Activated CD4-positive, alpha-beta memory T cell treated with anti-CD3 and anti-CD28 coated beads for 36 hours (primary cell): ENCODE data around the gene CDH24. TPM values are rescaled to one million over a fixed set of nuclear protein-coding genes. Genes with fewer than 3 reads are reported as not detected.

Experiments used
- CTCF ChIA-PET: fragments of 350-600 bp; sonication (Branson Sonifier 250); formaldehyde crosslinking; loops from one replicate; lab custom pipeline; 2021; ENCODE audit warnings: antibody characterized with exemption, inconsistent platforms; lab: Charles Lee
- POLR2A ChIA-PET: fragments of 350-600 bp; sonication (Branson Sonifier 250); formaldehyde crosslinking; loops from one replicate; lab custom pipeline; 2021; ENCODE audit warnings: antibody characterized with exemption; lab: Charles Lee
- DNase-seq: peaks from one replicate; pipeline ENCODE4 v3.0.0-alpha.2; 2020
- H3K27ac Mint-ChIP-seq: one replicate; pipeline ENCODE4 v1.8.0; 2021; ENCODE audit warnings: mixed read lengths
- H3K27me3 Mint-ChIP-seq: one replicate; pipeline ENCODE4 v1.8.0; 2021; ENCODE audit warnings: mixed read lengths
- H3K36me3 Mint-ChIP-seq: one replicate; pipeline ENCODE4 v1.8.0; 2021; ENCODE audit warnings: mixed read lengths
- H3K4me1 Mint-ChIP-seq: one replicate; pipeline ENCODE4 v1.8.0; 2021; ENCODE audit warnings: low read depth, mixed read lengths
- H3K4me3 Mint-ChIP-seq: one replicate; pipeline ENCODE4 v1.8.0; 2021; ENCODE audit warnings: mild to moderate bottlenecking, mixed read lengths
- H3K9me3 Mint-ChIP-seq: one replicate; pipeline ENCODE4 v1.8.0; 2021; ENCODE audit warnings: mixed read lengths
- intact Hi-C: fragments of 100-400 bp; cut with micrococcal nuclease; formaldehyde crosslinking; loops from one replicate; pipeline ENCODE4 v1.15.1; 2023
- total RNA-seq, 2 experiments: library from RNA; stranded (reverse); gene quantifications; one replicate each; pipeline ENCODE4 v1.2.3, GENCODE V29; 2021

CDH24 gene
- total RNA-seq, 2 experiments from 2014 or later: 1.00 to 1.1 TPM

- ChIA-PET POLR2A (interaction anchor here (2.3 kb wide), 1 partner anchor 8 kb away, joined by 13 read pairs; the partner anchor contains the start of genes ACIN1 and C14orf119), CTCF (interaction anchor here (1.0 to 7.2 kb wide), 7 partner anchors 8 to 214 kb away, joined by 4 to 67 read pairs (median 8); partner anchors contain the start of genes ACIN1, C14orf119 and CDH24)
- peak overlapping the region; percentile 90 for H3K27ac Mint-ChIP-seq
- H3K36me3 Mint-ChIP-seq: peaks cover 51% of the 10 kb centered on the region
- H3K4me1 Mint-ChIP-seq: peaks cover 46% of the 10 kb centered on the region
- no peak for DNase-seq
- no peaks in the 10 kb centered on the region for H3K27me3 Mint-ChIP-seq
- intact Hi-C loops: no loop called here
- no peaks in the 10 kb centered on the region for H3K9me3 Mint-ChIP-seq
- no peak overlapping the region for H3K4me3 Mint-ChIP-seq
These were observed 29.2 kb upstream of the CDH24 start for GRCh38 chr14:23086565-23086964.

GRCh38 chr14:23085458-23085857 lies 28.1 kb upstream of the CDH24 start:
- Mint-ChIP-seq H3K4me1 (peaks cover 44% of the 10 kb centered on the region), H3K27ac (peak overlapping the region; percentile 90), H3K27me3 (no peaks in the 10 kb centered on the region), H3K36me3 (peaks cover 51% of the 10 kb centered on the region), H3K9me3 (no peaks in the 10 kb centered on the region), H3K4me3 (peak overlapping the region; percentile 11)
- intact Hi-C loops: loop anchor here (1.0 kb wide), 1 partner anchor 10 kb away; the partner anchor contains the start of genes ACIN1 and C14orf119
- CTCF ChIA-PET: interaction anchor here (0.5 to 7.2 kb wide), 10 partner anchors 8 to 525 kb away, joined by 3 to 67 read pairs (median 4); partner anchors contain the start of genes ACIN1, C14orf119 and CDH24
- peak; percentile 29 for DNase-seq
- POLR2A ChIA-PET: interaction anchor here (0.6 to 2.3 kb wide), 4 partner anchors 9 to 62 kb away, joined by 3 to 13 read pairs (median 4); partner anchors contain the start of genes ACIN1 and C14orf119

- intact Hi-C loops: no loop called here
- CTCF ChIA-PET: interaction anchor here (0.9 to 7.3 kb wide), 4 partner anchors 9 to 86 kb away, joined by 3 to 92 read pairs (median 9); no protein-coding TSS in a partner anchor
- Mint-ChIP-seq H3K27ac (peak overlapping the region; percentile 15), H3K9me3 (no peaks in the 10 kb centered on the region), H3K36me3 (peaks cover 50% of the 10 kb centered on the region), H3K4me1 (peaks cover 11% of the 10 kb centered on the region), H3K27me3 (no peaks in the 10 kb centered on the region), H3K4me3 (no peak overlapping the region)
- POLR2A ChIA-PET: interaction anchor here (0.6 kb wide), 1 partner anchor 163 kb away, joined by 3 read pairs; no protein-coding TSS in a partner anchor
- no peak for DNase-seq
These were observed 23.2 kb upstream of the CDH24 start for GRCh38 chr14:23080474-23080873.

GRCh38 chr14:23079716-23080115 lies 22.4 kb upstream of the CDH24 start:
- Mint-ChIP-seq H3K9me3 (no peaks in the 10 kb centered on the region), H3K4me1 (peaks cover 5% of the 10 kb centered on the region), H3K27me3 (no peaks in the 10 kb centered on the region), H3K27ac (peak overlapping the region; percentile 15), H3K36me3 (peaks cover 49% of the 10 kb centered on the region), H3K4me3 (no peak overlapping the region)
- DNase-seq: no peak
- intact Hi-C loops: no loop called here
- ChIA-PET POLR2A (interaction anchor here (1.1 kb wide), 1 partner anchor 13 kb away, joined by 3 read pairs; no protein-coding TSS in a partner anchor), CTCF (interaction anchor here (0.9 to 7.3 kb wide), 3 partner anchors 8 to 12 kb away, joined by 3 to 92 read pairs (median 14); no protein-coding TSS in a partner anchor)

GRCh38 chr14:23078692-23079116 lies 21.4 kb upstream of the CDH24 start:
- peak overlapping the region; percentile 28 for H3K27ac Mint-ChIP-seq
- peaks cover 51% of the 10 kb centered on the region for H3K36me3 Mint-ChIP-seq
- H3K27me3 Mint-ChIP-seq: no peaks in the 10 kb centered on the region
- CTCF ChIA-PET: interaction anchor here (0.6 to 7.3 kb wide), 8 partner anchors 9 to 1229 kb away, joined by 3 to 92 read pairs (median 28); partner anchors contain the start of genes CDH24, CEBPE and CIDEB
- peaks cover 2% of the 10 kb centered on the region for H3K4me1 Mint-ChIP-seq
- intact Hi-C loops: no loop called here
- no peaks in the 10 kb centered on the region for H3K9me3 Mint-ChIP-seq
- DNase-seq: no peak
- H3K4me3 Mint-ChIP-seq: no peak overlapping the region
- POLR2A ChIA-PET: interaction anchor here (1.1 kb wide), 1 partner anchor 14 kb away, joined by 3 read pairs; no protein-coding TSS in a partner anchor

GRCh38 chr14:23077962-23078361 lies 20.6 kb upstream of the CDH24 start:
- CTCF ChIA-PET: interaction anchor here (0.6 to 7.3 kb wide), 22 partner anchors 10 to 1230 kb away, joined by 3 to 92 read pairs (median 11); partner anchors contain the start of genes ACIN1, AJUBA, C14orf119 and CDH24
- Mint-ChIP-seq H3K9me3 (no peaks in the 10 kb centered on the region), H3K4me1 (peaks cover 2% of the 10 kb centered on the region), H3K4me3 (no peak overlapping the region), H3K27me3 (no peaks in the 10 kb centered on the region), H3K27ac (no peak overlapping the region), H3K36me3 (peaks cover 51% of the 10 kb centered on the region)
- POLR2A ChIA-PET: no interaction called here
- no peak for DNase-seq
- intact Hi-C loops: no loop called here

GRCh38 chr14:23076785-23077408 lies 19.6 kb upstream of the CDH24 start:
- intact Hi-C loops: loop anchor here (1.0 kb wide), 1 partner anchor 32 kb away; no protein-coding TSS in a partner anchor
- peaks cover 52% of the 10 kb centered on the region for H3K36me3 Mint-ChIP-seq

GRCh38 chr14:23074906-23075305 lies 17.6 kb upstream of the CDH24 start:
- ChIA-PET POLR2A (no interaction called here), CTCF (interaction anchor here (1.0 to 5.2 kb wide), 4 partner anchors 13 to 45 kb away, joined by 3 to 65 read pairs (median 42); partner anchors contain the start of genes CDH24 and CEBPE)
- no peak overlapping the region for H3K27ac Mint-ChIP-seq
- no peaks in the 10 kb centered on the region for H3K27me3 Mint-ChIP-seq
- H3K4me1 Mint-ChIP-seq: peaks cover 23% of the 10 kb centered on the region
- intact Hi-C loops: no loop called here
- H3K9me3 Mint-ChIP-seq: no peaks in the 10 kb centered on the region
- peaks cover 50% of the 10 kb centered on the region for H3K36me3 Mint-ChIP-seq
- no peak overlapping the region for H3K4me3 Mint-ChIP-seq
- no peak for DNase-seq

More at GRCh38 chr14:23076785-23077408, 19.6 kb upstream of the CDH24 start:
- H3K27ac Mint-ChIP-seq: no peak overlapping the region
- ChIA-PET CTCF (interaction anchor here (0.6 to 7.3 kb wide), 39 partner anchors 8 to 244 kb away, joined by 3 to 92 read pairs (median 6); partner anchors contain the start of genes ACIN1, AJUBA, C14orf119 and CDH24), POLR2A (interaction anchor here (1.5 kb wide), 1 partner anchor 9 kb away, joined by 4 read pairs; no protein-coding TSS in a partner anchor)
- H3K9me3 Mint-ChIP-seq: no peaks in the 10 kb centered on the region
- no peaks in the 10 kb centered on the region for H3K27me3 Mint-ChIP-seq
- no peak overlapping the region for H3K4me3 Mint-ChIP-seq
- no peak for DNase-seq
- peaks cover 7% of the 10 kb centered on the region for H3K4me1 Mint-ChIP-seq

GRCh38 chr14:23071921-23072539 lies 14.7 kb upstream of the CDH24 start:
- intact Hi-C loops: loop anchor here (1.0 kb wide), 1 partner anchor 23 kb away; the partner anchor contains the start of genes ACIN1 and C14orf119
- peaks cover 45% of the 10 kb centered on the region for H3K36me3 Mint-ChIP-seq
- H3K4me1 Mint-ChIP-seq: peaks cover 39% of the 10 kb centered on the region
- ChIA-PET CTCF (interaction anchor here (0.5 to 5.2 kb wide), 15 partner anchors 9 to 229 kb away, joined by 3 to 65 read pairs (median 7); partner anchors contain the start of genes ACIN1, AJUBA, C14orf119 and CDH24), POLR2A (interaction anchor here (0.6 to 2.6 kb wide), 6 partner anchors 12 to 250 kb away, joined by 3 to 17 read pairs (median 4); partner anchors contain the start of genes ACIN1, C14orf119 and PRMT5)
- H3K9me3 Mint-ChIP-seq: no peaks in the 10 kb centered on the region
- no peak for DNase-seq
- H3K4me3 Mint-ChIP-seq: peak overlapping the region; percentile 94
- no peaks in the 10 kb centered on the region for H3K27me3 Mint-ChIP-seq
- H3K27ac Mint-ChIP-seq: peak overlapping the region; percentile 88

GRCh38 chr14:23071244-23071920 lies 14.1 kb upstream of the CDH24 start:
- no peaks in the 10 kb centered on the region for H3K27me3 Mint-ChIP-seq
- H3K4me1 Mint-ChIP-seq: peaks cover 39% of the 10 kb centered on the region
- H3K4me3 Mint-ChIP-seq: peak overlapping the region; percentile 94
- intact Hi-C loops: loop anchor here (1.0 kb wide), 1 partner anchor 24 kb away; the partner anchor contains the start of genes ACIN1 and C14orf119
- H3K9me3 Mint-ChIP-seq: no peaks in the 10 kb centered on the region
- DNase-seq: peak; percentile 89
- ChIA-PET POLR2A (interaction anchor here (0.6 to 2.6 kb wide), 7 partner anchors 11 to 251 kb away, joined by 3 to 17 read pairs (median 3); partner anchors contain the start of genes ACIN1, C14orf119 and PRMT5), CTCF (interaction anchor here (0.5 to 5.2 kb wide), 17 partner anchors 9 to 229 kb away, joined by 3 to 65 read pairs (median 7); partner anchors contain the start of genes ACIN1, AJUBA, C14orf119 and CDH24)
- H3K36me3 Mint-ChIP-seq: peaks cover 46% of the 10 kb centered on the region
- peak overlapping the region; percentile 88 for H3K27ac Mint-ChIP-seq
